Body of pancreas (tissue), 4 donors: ENCODE data around the gene MYOZ1.

Experiments used
- CTCF ChIP-seq, 7 experiments: fragments of 450-650 bp in 4 of 7; fragments of 200-600 bp in 3 of 7; sonication (generic) in 3 of 7; IDR thresholded peaks; one replicate each; pipeline ENCODE4 v1.5.1; 2016 to 2019; ENCODE audit warnings: antibody characterized with exemption in 7 of 7
- POLR2A ChIP-seq, 3 donors: fragments of 450-650 bp; IDR thresholded peaks; one replicate each; pipeline ENCODE4 v1.6.1; 2016; ENCODE audit warnings: antibody characterized with exemption in 3 of 3, mild to moderate bottlenecking in 2 of 3

- no peak for TF ChIP-seq CTCF (IDR thresholded peaks at IDR 0.05)
- no peak for TF ChIP-seq POLR2A (IDR thresholded peaks at IDR 0.05)
Measured at GRCh38 chr10:73653195-73653594, 11.9 kb upstream of the MYOZ1 start.
